ENCODE results near the gene STON1.
"Not testable (repeated sequence)": the region's sequence is repeated elsewhere in the genome, so short reads cannot be mapped to it uniquely, and the experiment has no call there.

STON1 gene

GRCh38 chr2:48574353-48575287, 44.7 kb downstream of the STON1 start:
- no peak for DNase-seq

DNA sequence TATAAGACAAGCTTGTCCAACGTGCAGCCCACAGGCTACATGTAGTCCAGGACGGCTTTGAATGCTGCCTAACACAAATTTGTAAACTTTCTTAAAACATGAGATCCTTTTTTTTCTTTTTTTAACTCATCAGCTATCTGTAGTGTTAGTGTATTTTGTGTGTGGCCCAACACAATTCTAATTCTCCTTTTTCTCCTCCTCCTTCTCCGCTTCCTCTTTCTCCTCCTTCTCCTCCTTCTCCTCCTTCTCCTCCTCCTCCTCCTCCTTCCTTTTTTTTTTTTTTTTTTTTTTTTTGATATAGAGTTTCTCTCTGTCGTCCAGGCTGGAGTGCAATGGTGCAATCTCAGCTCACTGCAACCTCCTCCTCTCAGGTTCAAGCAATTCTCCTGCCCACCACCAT, 48.4 kb downstream of the STON1 start:
- DNase-seq: no peak

- no peak for DNase-seq
Measured at GRCh38 chr2:48583961-48584360, 54.0 kb downstream of the STON1 start.

GRCh38 chr2:48584551-48584950, 54.6 kb downstream of the STON1 start:
- no peak for DNase-seq

DNA sequence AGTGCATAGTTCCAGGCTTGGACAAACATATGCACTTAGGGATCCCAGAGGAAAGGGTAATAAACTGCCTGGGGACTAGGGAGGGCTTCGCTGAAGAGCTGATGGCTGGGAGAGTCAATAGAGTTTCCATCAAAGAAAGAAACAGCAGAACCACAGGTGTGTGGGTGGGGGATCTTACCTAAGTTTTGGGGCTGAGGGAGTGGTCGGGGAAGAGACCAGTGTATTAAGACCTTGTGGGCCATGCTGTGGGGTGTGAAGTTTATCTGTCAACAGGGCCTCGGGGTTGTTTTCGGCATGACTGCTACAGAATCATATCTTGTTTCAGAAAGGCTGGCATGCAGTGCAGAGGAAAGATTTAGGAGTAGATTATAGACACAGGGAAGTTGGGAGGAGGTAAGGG, 56.5 kb downstream of the STON1 start:
- no peak for DNase-seq

- no peak for DNase-seq
Measured at GRCh38 chr2:48587560-48587959, 57.6 kb downstream of the STON1 start.

GRCh38 chr2:48587961-48588360, 58.0 kb downstream of the STON1 start:
- no peak for DNase-seq

GRCh38 chr2:48588745-48589144, 58.8 kb downstream of the STON1 start:
- no peak for DNase-seq

- peak in 1 of 2 experiments; percentile 62 for DNase-seq
Measured at GRCh38 chr2:48589170-48589767, 59.3 kb downstream of the STON1 start.

GRCh38 chr2:48590017-48590416, 60.1 kb downstream of the STON1 start:
- no peak for DNase-seq

DNA sequence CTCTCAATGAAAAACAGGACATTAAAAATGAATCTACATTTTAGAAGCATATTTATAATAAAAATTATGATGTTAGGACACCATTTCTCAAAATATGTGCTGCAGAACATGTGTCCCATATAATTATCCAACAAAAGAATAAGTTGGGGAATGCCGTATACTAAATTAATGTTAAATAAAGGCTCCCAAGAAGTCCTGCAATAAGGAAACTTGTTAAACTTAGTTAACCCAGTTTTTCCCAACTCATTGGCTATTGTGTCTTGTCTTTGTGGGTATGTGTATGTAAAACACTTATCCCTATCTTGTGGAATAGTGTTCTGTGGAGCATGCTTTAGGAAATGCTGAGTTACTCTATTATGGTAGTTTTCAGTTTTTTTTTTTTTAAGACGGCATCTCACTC, 62.1 kb downstream of the STON1 start:
- DNase-seq: no peak

DNA sequence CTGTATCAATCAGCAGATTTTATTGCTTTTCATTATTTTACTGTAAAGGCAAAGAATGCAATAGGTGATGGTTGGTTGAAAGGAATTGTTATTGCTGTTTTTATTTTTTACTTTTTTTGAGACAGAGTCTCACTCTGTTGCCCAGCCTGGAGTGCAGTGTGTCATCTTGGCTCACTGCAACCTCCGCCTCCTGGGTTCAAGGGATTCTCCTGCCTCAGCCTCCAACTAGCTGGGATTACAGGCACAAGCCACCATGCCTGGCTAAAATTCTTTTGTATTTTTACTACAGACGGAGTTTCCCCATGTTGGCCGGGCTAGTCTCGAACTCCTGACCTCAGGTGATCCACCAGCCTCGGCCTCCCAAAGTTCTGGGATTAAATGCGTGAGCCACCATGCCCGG, 66.8 kb downstream of the STON1 start:
- DNase-seq: not testable (repeated sequence)

DNA sequence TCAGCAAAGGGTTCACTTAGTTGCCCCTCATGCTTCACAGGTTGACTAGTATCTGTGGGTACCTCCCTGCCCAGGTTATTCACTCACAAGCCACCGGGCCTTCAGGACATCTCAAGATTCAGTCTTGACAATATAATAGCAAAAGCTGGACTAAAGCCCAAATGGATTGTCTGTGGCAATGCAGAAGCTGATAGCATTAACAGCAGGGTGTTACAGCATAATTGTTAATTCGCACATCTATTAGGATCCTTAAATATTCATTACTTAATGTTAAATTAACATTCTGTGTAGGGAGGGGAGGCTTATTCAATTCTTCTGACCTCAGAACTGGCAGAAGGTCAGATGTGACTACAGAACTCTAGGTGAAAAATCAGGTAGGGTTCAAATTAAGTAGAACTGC, 67.5 kb downstream of the STON1 start:
- DNase-seq: no peak

DNA sequence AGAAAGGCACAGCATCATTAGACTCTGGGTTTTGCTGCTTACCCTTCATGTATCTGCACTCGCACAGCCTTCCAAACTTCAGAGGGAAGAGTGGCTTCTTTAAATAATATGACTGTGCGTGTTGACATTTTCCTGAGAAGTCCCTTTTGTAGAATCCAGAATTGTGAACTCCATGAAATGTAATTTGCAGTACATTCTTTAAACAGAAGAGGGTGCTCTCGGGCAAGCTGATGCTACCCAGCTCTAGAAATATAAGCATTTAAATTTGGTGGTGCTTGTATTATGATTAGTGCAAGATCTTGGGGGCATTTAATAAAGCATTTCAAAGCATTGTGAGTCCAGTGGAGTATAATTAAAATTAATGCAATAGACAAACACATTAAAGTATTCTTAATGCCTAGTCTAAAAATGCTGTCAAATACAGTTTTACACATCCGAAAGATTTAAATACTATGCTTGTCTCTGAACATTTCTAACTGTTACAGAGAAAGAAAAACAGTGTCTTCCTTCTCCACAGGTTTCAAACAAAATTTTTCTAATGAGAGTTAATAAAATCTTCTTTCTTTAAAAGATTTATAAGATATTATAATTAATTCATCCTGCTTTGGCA, 70.4 kb downstream of the STON1 start:
- DNase-seq: peak; percentile 18 to 72

DNA sequence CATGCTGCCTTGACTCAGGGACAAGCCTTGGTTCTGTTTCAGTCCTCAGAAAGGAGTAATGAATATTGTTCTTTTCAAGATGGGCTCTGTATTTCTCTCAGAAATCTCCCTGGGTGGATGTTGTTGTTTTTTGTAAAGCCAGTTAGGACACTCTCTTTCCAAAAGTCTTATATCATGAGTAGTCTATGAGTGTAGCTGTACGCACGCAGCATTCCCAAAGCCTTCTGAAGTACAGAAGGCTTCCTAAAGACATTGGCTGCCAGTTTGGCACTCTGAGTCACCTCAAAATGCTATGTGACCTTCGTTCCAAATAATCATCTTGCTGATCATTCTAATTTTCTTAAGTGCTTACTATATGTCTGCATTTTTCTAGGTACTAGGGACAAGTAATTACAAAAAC, 71.0 kb downstream of the STON1 start:
- DNase-seq: no peak

- DNase-seq: peak in 1 of 2 experiments; percentile 65
Measured at GRCh38 chr2:48601349-48601748, 71.4 kb downstream of the STON1 start.

DNA sequence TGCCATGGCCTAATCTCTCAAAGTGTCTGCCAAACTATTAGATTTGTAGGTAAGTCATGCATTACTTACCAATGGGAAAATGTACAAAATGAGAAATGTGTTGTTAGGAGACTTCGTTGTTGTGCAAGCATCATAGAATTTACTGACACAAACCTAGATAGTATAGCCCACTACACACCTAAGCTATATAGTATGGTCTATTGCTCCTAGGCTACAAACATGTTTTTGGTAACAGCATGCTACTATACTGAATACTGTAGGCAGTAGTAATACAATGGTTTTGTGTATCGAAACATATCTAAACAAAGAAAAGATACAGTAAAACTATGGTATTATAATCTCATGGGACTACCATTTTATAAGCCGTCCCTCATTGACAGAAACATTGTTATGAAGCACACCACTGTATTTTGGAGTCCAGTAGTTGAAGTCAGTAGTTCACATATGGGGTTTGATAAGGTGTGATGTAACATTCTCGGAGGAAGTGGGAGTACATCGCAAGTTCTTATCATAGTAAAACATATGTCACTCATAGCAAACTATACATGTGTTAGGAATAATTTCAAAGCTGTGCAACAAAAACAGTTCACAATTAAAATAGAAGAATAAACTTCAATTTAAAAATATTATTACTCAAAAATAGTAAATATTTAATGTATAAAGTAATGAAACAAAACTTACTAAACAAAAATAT, 75.7 kb downstream of the STON1 start:
- no peak for DNase-seq

DNA sequence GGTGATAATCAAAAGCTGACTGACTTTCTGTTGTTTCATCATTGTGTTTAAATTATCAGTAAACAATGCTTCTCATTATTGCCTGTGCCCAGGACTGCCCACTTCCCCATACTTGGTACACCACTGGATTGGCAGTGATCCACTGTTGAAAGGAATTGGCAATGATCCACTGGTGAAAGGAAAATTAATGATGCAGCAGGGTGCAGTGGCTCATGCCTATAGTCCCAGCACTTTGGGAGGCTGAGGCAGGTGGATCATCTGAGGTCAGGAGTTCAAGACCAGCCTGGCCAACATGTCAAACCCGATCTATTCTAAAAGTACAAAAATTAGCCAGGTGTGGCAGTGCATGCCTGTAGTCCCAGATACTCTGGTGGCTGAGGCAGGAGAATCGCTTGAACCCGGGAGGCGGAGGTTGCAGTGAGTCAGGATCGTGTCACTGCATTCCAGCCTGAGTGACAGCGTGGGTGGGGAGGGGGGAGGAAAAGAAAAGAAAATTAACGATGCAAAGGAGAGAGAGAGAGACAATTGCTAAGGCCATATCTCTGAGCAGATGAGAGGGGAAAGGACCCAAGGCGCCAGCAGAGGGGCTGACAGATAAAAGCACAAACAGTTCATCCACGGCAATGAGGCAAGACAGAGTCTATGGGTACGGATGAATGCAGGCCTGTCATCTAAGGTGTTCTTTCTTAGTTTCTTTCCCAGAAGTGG, 77.5 kb downstream of the STON1 start:
- DNase-seq: no peak

DNA sequence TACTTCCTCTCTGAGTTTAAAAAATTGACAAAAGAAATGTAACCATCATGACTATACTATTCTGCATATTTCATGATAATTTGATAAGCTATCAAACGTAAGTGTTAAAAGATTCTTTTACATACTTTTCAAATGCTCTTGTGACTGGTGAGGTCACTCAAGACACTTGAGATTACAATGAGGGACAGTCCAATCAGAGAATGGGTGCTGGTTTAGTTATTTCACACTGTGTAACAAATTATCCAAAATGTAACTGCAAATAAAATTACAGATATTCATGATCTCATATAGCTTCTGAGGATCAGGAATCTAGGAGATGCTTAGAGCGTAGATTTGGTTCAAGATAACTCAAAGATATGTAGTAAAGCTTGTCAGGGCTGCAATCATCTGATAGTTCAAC, 83.3 kb downstream of the STON1 start:
- no peak for DNase-seq

- not testable (repeated sequence) for DNase-seq
Measured at GRCh38 chr2:48614581-48614980, 84.6 kb downstream of the STON1 start.

DNA sequence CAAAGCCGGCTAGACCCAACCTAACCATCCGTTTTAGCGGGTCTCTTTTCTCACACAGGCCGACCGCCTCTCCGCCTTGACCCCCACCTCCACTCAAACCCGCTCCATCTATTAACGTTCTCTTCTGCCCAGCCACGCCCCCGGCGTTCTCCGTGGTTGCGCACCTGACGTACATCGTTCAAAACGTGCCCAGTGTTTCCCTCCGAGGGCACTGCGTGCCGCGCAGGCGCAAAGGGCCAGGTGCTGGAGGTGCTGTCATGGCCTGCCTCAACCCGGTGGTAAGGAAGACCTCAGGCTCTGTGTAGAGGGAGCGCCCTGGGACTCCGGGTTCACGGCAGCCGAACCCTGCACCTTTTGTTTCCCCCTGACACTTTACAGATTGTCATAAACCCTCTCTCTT, 87.7 kb downstream of the STON1 start, which contains the start of gene GTF2A1L:
Gene GTF2A1L, plus strand, starts transcription at position 239 of the 400 bp plus-strand sequence. Its CDS starts 19 bp downstream, at position 258.
- no peak for DNase-seq

GRCh38 chr2:48619526-48619925, 89.6 kb downstream of the STON1 start:
- no peak for DNase-seq

- no peak for DNase-seq
Measured at GRCh38 chr2:48620604-48621003, 90.7 kb downstream of the STON1 start.
